K562 (cell line): ENCODE measurements around the gene VIT.

ENCODE experiments used
- BRCA1 ChIP-seq, 2 experiments: fragments of 450-650 bp in 1 of 2; sonication (generic) in 1 of 2; formaldehyde crosslinking in 1 of 2; IDR thresholded peaks; 2 replicates each; pipeline versions ENCODE4 v1.5.0 to v1.6.1; 2017 to 2020; ENCODE audit warnings: mild to moderate bottlenecking in 1 of 2, missing genetic modification reagents in 1 of 2
- DIDO1 ChIP-seq: fragments of 450-650 bp; IDR thresholded peaks from 2 replicates; pipeline ENCODE4 v1.6.1; 2016; ENCODE audit warnings: low read depth, missing biosample characterization, missing genetic modification characterization
- FOXM1 ChIP-seq, 2 experiments: fragments of 450-650 bp in 1 of 2; sonication (generic) in 1 of 2; formaldehyde crosslinking in 1 of 2; IDR thresholded peaks; 2 replicates each; pipeline versions ENCODE4 v1.6.1 to v1.9.0; 2017 to 2022; ENCODE audit warnings: low read depth in 2 of 2, mild to moderate bottlenecking in 2 of 2, missing genetic modification reagents in 1 of 2, moderate library complexity in 1 of 2
- PCBP2 ChIP-seq: fragments of 200-400 bp; formaldehyde crosslinking; IDR thresholded peaks from 2 replicates; pipeline ENCODE4 v1.6.1; 2018; ENCODE audit warnings: low read length, low read depth, mild to moderate bottlenecking, moderate library complexity; ENCODE audit not compliant: poor library complexity, severe bottlenecking
- POLR2AphosphoS5 ChIP-seq: IDR thresholded peaks from 2 replicates; pipeline ENCODE4 v1.6.1; 2011; ENCODE audit warnings: mild to moderate bottlenecking, low read depth, low read length, moderate library complexity; ENCODE audit not compliant: control insufficient read depth, insufficient read depth
- POLR3A ChIP-seq: IDR thresholded peaks from 2 replicates; pipeline ENCODE4 v1.6.1; 2011; ENCODE audit warnings: borderline replicate concordance, mild to moderate bottlenecking, moderate library complexity; ENCODE audit not compliant: insufficient read length, insufficient read depth; ENCODE audit errors: extremely low read depth
- TF ChIP-seq, protein P1 (sequence below), 3 experiments: IDR thresholded peaks in 2 of 3; conservative IDR thresholded peaks in 1 of 3; 2 replicates each; pipeline ENCODE4 v1.5.1; 2011 to 2012; ENCODE audit warnings: low read length in 3 of 3, mild to moderate bottlenecking in 3 of 3, control low read depth in 2 of 3, improper control_type of control experiment in 1 of 3, inconsistent platforms in 1 of 3, low read depth in 1 of 3, mixed read lengths in 1 of 3, moderate library complexity in 1 of 3; ENCODE audit not compliant: insufficient read depth in 2 of 3

- no peak for TF ChIP-seq PCBP2
- TF ChIP-seq, protein P1, sequence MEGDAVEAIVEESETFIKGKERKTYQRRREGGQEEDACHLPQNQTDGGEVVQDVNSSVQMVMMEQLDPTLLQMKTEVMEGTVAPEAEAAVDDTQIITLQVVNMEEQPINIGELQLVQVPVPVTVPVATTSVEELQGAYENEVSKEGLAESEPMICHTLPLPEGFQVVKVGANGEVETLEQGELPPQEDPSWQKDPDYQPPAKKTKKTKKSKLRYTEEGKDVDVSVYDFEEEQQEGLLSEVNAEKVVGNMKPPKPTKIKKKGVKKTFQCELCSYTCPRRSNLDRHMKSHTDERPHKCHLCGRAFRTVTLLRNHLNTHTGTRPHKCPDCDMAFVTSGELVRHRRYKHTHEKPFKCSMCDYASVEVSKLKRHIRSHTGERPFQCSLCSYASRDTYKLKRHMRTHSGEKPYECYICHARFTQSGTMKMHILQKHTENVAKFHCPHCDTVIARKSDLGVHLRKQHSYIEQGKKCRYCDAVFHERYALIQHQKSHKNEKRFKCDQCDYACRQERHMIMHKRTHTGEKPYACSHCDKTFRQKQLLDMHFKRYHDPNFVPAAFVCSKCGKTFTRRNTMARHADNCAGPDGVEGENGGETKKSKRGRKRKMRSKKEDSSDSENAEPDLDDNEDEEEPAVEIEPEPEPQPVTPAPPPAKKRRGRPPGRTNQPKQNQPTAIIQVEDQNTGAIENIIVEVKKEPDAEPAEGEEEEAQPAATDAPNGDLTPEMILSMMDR (IDR thresholded peaks at IDR 0.05 in 2 of 3, conservative IDR thresholded peaks at IDR 0.05 in 1 of 3; ENCODE audit: insufficient read depth in 2 of 3, low read depth in 1 of 3, low read length in 3 of 3) = no peak
- no peak for TF ChIP-seq POLR2AphosphoS5
- TF ChIP-seq BRCA1 (IDR thresholded peaks at IDR 0.05) = no peak
- no peak for TF ChIP-seq BRCA1 (CRISPR knock-in tag; IDR thresholded peaks at IDR 0.05)
- no peak for TF ChIP-seq FOXM1 (IDR thresholded peaks at IDR 0.05; ENCODE audit: low read depth)
- no peak for TF ChIP-seq FOXM1 (CRISPR knock-in tag; IDR thresholded peaks at IDR 0.05; ENCODE audit: low read depth)
- TF ChIP-seq DIDO1 = no peak
- no peak for TF ChIP-seq POLR3A
Observed at GRCh38 chr2:36777272-36777671, 80.8 kb downstream of the VIT start.
